Stimulated activated CD8-positive, alpha-beta memory T cell treated with anti-CD3 and anti-CD28 coated beads, Interleukin-7, amount 100 ng/mL, for 48 hours (primary cell): ENCODE measurements around the gene WDR45.

Experiments used
- DNase-seq, 2 donors: peaks; one replicate each; pipeline ENCODE4 v3.0.0-alpha.2; 2020; ENCODE audit warnings: low read depth in 1 of 2; ENCODE audit errors: extremely low read depth in 1 of 2

The WDR45 gene

GRCh38 chrX:49053223-49054072 lies 26.2 kb downstream of the WDR45 start:
- peak; percentile 45 to 53 for DNase-seq

- DNase-seq, result no peak
Measured at GRCh38 chrX:49043987-49044281, 35.8 kb downstream of the WDR45 start.

DNA sequence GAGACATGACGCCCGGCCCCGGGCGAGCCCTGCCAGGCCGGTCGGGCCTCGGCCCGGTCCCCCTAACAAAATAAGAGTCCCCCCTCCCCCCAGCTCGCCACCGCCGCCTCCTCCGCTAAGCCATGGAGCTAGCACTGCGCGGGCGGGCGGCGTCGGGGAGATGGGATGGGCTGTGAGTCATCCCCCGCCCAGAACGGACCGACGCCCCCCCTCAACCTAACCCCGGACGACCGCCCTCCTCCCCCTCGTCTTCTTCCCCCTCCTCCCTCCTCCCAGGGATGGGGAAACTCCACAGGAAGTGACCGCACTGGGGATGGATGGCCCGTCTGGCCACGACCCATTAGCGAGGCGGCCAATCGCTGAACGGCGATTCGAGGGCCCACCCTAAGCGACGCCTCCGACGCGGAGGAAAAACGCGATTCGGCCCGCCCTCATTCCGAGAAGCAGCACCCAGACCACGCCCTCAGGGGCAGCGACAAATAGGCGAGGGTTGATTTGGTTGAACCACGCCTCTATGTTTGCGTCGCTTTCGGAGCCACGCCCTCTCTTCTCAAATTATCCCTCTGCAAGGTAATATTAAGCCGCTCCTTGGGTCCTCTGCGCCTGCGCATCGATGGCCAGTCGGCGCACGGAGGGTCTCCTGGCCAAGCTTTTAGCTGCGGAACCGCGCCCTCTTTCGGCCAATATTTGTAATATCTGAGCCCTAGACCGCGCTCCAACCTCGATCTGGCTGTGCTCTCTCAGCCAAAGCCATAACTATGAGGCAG lies 36.3 kb downstream of the WDR45 start, which contains the start of gene TFE3:
Gene TFE3 (minus strand): TSS at position 138 of the 767 bp plus-strand sequence. CDS start 131 bp downstream, at position 7.
- peak; percentile 90 to 96 for DNase-seq

DNA sequence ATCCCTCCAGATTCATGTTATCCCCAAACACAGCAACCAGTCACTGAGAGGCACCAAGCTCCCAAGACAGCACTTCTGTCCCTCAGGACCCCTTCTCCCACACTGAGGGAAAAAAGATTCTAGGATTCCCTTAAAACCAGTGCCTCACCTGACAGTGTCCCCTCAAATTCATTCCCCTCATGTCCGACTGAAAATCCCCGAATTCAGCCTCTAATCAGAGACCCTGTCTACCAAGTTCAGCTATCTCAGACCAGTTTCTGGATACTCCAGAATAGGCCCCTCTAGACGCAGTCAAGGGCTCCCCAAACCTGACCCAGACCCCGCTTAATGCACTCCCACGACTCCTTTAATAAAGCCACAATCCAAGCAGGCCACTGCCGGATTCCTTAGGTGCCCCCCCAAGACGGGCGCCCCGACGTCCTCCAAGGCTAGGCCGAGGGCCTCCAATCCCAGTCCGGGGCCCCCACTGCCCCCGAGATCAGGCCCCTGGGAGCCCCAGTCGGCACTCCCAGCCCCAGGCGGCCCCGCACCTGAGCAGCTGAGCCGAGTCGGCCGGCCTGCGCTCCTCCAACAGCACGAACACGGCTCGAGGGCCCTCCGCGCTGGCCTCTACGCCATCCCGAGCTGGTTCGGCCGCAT lies 37.0 kb downstream of the WDR45 start:
- DNase-seq, result no peak

- no peak for DNase-seq
Measured at GRCh38 chrX:49041744-49042580, 37.7 kb downstream of the WDR45 start.

DNA sequence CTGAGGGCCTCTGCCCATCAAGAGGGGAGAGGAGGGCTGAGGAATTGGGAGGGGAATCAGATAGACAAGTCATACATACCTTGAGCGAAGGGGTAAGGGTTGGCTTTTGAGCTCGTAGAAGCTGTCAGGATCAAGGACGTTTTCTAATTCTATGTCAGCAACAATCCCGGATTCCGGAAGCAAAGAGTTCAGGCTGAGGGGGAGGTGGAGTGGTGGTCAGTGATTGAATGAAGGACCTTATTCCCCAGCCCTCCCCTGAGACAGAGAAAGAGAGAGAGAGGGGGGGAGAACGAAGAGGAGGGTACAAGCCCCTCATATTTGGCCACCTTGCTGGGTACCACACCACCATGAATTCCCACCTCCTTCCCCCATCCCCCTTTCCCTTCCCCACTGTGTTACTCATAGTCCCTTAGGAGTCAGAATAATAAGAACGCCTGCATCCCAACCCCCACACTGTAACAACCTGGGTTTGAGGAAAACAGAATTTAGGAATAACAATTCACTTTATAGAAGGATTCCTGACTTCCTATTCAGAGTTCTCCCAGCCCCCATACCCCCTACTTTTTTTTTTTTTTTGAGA lies 39.2 kb downstream of the WDR45 start:
- no peak for DNase-seq

DNA sequence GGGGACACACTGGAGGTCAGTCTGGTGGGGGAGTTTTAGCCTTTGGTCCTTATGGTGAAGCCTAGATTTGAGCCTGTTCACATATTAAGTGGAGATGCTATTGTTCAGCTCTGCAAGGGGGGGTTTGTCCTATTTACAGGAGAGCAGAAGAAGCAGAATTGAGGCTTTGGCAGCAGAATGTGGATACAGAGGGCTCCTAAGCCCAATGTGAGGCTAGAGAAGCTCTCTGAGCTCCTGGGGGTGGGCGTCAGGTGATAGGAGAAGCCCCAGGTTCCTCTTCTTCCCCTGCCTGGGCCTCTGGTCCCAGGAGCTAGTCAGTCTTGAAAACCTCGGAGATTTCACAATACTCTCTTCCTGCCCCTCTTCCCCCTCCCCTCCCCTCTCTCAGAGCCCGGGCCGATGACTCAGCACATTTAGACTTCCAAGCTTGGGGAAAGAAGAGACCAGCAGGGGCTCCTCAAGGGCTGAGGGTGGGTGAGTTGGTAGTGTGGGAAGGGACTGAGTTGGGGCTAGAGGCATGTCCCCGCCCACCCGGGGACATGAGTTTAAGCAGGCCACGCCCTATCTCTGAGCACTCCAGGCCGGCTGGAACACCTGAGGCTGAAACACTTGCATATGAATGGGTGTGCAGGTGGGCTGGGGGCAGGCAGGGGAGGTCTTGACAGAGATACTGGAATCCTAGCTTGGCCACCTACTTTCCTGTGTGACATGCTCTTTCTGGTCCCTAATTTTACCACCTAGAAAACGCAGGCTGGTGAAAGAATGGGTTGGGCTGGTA lies 39.9 kb downstream of the WDR45 start:
- DNase-seq, result peak in 1 of 2 donors; percentile 40

GRCh38 chrX:49037883-49038475 lies 41.7 kb downstream of the WDR45 start:
- DNase-seq, result no peak

DNA sequence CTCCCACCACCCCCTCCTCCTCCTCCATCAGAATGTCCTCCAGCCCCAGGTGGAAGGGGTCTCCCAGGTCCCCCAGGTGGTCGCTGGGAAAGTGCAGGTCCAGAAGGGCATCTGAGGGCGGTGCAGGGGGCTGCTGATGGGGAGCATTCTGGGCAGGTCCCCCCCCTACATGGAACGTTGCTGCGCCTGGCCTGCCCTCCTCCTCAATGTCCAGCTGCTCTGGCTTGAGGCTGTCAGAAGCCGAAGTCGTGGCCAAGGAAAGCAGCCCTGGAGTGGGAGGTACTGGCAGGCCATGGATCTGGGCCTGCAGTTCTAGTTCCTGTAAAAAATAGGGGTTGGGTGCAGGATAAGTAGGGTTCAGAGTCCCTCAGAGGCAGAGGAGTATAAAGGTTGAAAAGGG lies 49.4 kb downstream of the WDR45 start:
- no peak for DNase-seq

DNA sequence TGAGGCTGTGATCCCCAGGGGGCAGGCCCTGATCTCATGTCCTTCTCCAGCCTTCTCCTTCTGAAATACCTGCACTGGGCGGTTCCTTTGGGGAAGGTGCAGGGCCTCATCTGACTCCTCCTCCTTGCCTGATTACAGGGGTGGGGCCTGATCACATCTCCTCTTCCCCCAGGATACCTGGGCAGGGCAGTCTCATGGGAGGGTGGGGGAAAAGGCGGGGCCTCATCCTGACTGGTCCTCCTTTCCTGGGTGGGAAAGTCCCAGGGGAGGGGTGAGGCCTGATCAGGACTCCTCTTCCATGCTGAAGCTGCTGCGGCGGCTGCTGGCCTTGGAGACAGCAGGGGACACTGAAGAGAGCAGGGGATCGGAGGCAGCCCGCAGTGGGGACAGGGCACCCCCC lies 49.8 kb downstream of the WDR45 start:
- DNase-seq, result no peak
